ENCODE measurements around the gene CNGB1. TPM values are rescaled to one million over a fixed set of nuclear protein-coding genes. Genes with fewer than 3 reads are reported as not detected.

CNGB1 gene
- total RNA-seq, 2 donors from 2014 or later: not detected

Other genes with a start within 250 kb of the CNGB1 start
- gene KATNB1, start 235.4 kb downstream of the CNGB1 start, total RNA-seq: 10 to 100 TPM; 33.7 to 65.3 TPM
- gene KIFC3, start 168.6 kb downstream of the CNGB1 start, total RNA-seq: 10 to 100 TPM in 1 of 2 donors, 1 to 10 TPM in 1; 2.5 to 10.0 TPM
- 10 to 100 TPM in 1 of 2 donors, 1 to 10 TPM in 1; 9.6 to 10.7 TPM for gene ZNF319, start 29.5 kb upstream of the CNGB1 start, total RNA-seq
- 100 to 1,000 TPM in 1 of 2 donors, 10 to 100 TPM in 1; 74.3 to 124 TPM for gene USB1, start 30.3 kb upstream of the CNGB1 start, total RNA-seq
- gene MMP15, start 54.6 kb upstream of the CNGB1 start, total RNA-seq: under 1 TPM in 1 of 2 donors, not detected in 1; 0.31 TPM
- 10 to 100 TPM; 39.2 TPM for gene CFAP20, start 158.3 kb upstream of the CNGB1 start, total RNA-seq
- 10 to 100 TPM; 72.6 to 84.5 TPM for gene CSNK2A2, start 227.0 kb upstream of the CNGB1 start, total RNA-seq

Measured in natural killer cell treated with Interleukin-12 subunit alpha and Interleukin-12 subunit beta and Interleukin-15 and Interleukin-18, amount 100 ng/mL, for 72 hours (primary cell).